H1 (cell line): ENCODE data around the gene RAPGEF6. TPM values are rescaled to one million over a fixed set of nuclear protein-coding genes. Genes with fewer than 3 reads are reported as not detected.
A peak's percentile ranks its signal among the peaks of the same experiment; 100 is the strongest.

Experiments
- CTCF ChIA-PET: fragments of 300-600 bp; sonication (Branson Sonifier 250); formaldehyde crosslinking; loops from one replicate; lab custom pipeline; 2021; ENCODE audit not compliant: partially characterized antibody; lab: Charles Lee
- POLR2A ChIA-PET: fragments of 300-600 bp; sonication (Branson Sonifier 250); formaldehyde crosslinking; loops from one replicate; lab custom pipeline; 2021; ENCODE audit warnings: inconsistent platforms; ENCODE audit not compliant: partially characterized antibody; lab: Charles Lee
- DNase-seq, 2 experiments: peaks; one replicate each; pipeline versions ENCODE4 v3.0.0 to v3.0.0-alpha.2; 2010 to 2022; ENCODE audit warnings: low spot score in 2 of 2, low read depth in 1 of 2, mixed read lengths in 1 of 2
- FAIRE-seq: peaks from 2 replicates; lab custom pipeline; 2011; peaks lifted over from hg19 to GRCh38; lab: Jason Lieb, UNC
- H2AFZ ChIP-seq: 2 replicates; pipeline ENCODE4 v1.8.1; 2012; ENCODE audit warnings: low read length, inconsistent platforms
- H2AK5ac ChIP-seq: 2 replicates; pipeline ENCODE4 v1.6.1; 2013; ENCODE audit warnings: low read depth, low read length
- H2BK120ac ChIP-seq: replicated peaks from 2 replicates; pipeline ENCODE3; 2013; ENCODE audit warnings: low read depth, low read length, inconsistent platforms
- H2BK12ac ChIP-seq: 2 replicates; pipeline ENCODE4 v1.6.1; 2013; ENCODE audit warnings: low read depth, low read length
- H2BK15ac ChIP-seq: 2 replicates; pipeline ENCODE4 v1.6.1; 2013; ENCODE audit warnings: low read length
- H2BK20ac ChIP-seq: 2 replicates; pipeline ENCODE4 v1.6.1; 2013; ENCODE audit warnings: low read length
- H2BK5ac ChIP-seq: 2 replicates; pipeline ENCODE4 v1.6.1; 2013; ENCODE audit warnings: low read depth, low read length
- H3K14ac ChIP-seq: 2 replicates; pipeline ENCODE4 v1.6.1; 2013; ENCODE audit warnings: inconsistent platforms; ENCODE audit not compliant: insufficient read length
- H3K18ac ChIP-seq: 2 replicates; pipeline ENCODE4 v1.6.1; 2013; ENCODE audit warnings: low read length; ENCODE audit errors: extremely low read depth
- H3K23ac ChIP-seq: 2 replicates; pipeline ENCODE4 v1.6.1; 2013; ENCODE audit warnings: inconsistent platforms; ENCODE audit not compliant: insufficient read length
- H3K23me2 ChIP-seq: 2 replicates; pipeline ENCODE4 v1.6.1; 2013; ENCODE audit warnings: low read depth, low read length
- H3K27ac ChIP-seq: 2 replicates; pipeline ENCODE4 v1.6.1; 2011; ENCODE audit warnings: low read depth, low read length, inconsistent platforms
- H3K27me3 ChIP-seq, 4 experiments: replicated peaks in 1 of 4; 1 replicate in 1 of 4; 2 replicates in 3 of 4; pipeline versions ENCODE4 v1.6.1 to v1.8.1; 2011 to 2013; ENCODE audit warnings: low read length in 3 of 4, mild to moderate bottlenecking in 3 of 4, inconsistent platforms in 2 of 4, mixed read lengths in 2 of 4, moderate library complexity in 1 of 4; ENCODE audit not compliant: control insufficient read depth in 3 of 4, insufficient read depth in 3 of 4; ENCODE audit errors: extremely low read depth in 1 of 4
- H3K36me3 ChIP-seq, 4 experiments: 2 replicates each; pipeline versions ENCODE4 v1.6.1 to v1.8.1; 2011 to 2013; ENCODE audit warnings: mild to moderate bottlenecking in 4 of 4, low read length in 3 of 4, moderate library complexity in 2 of 4, control low read depth in 1 of 4, inconsistent platforms in 1 of 4; ENCODE audit not compliant: insufficient read depth in 4 of 4, control insufficient read depth in 2 of 4
- H3K4ac ChIP-seq: replicated peaks from 2 replicates; pipeline ENCODE3; 2013; ENCODE audit warnings: low read length, low read depth, mixed read lengths, inconsistent platforms; ENCODE audit not compliant: insufficient read length
- H3K4me1 ChIP-seq, 4 experiments: replicated peaks in 1 of 4; 1 replicate in 1 of 4; 2 replicates in 3 of 4; pipeline versions ENCODE4 v1.6.1 to v1.8.1; 2011 to 2013; ENCODE audit warnings: low read length in 3 of 4, inconsistent platforms in 2 of 4, mixed read lengths in 1 of 4; ENCODE audit not compliant: insufficient read depth in 4 of 4, control insufficient read depth in 3 of 4
- H3K4me2 ChIP-seq, 2 experiments: 2 replicates each; pipeline versions ENCODE4 v1.6.1 to v1.8.1; 2011 to 2013; ENCODE audit warnings: low read depth in 2 of 2, low read length in 2 of 2, control low read depth in 1 of 2, inconsistent platforms in 1 of 2, mild to moderate bottlenecking in 1 of 2; ENCODE audit not compliant: insufficient read depth in 1 of 2
- H3K4me3 ChIP-seq, 4 experiments: fragments of 200-600, 300-600 bp in 1 of 4; sonication (generic), shearing (Covaris generic), sonication (Bioruptor Twin) in 1 of 4; 2 replicates each; pipeline versions ENCODE4 v1.5.1 to v1.8.1; 2011 to 2016; ENCODE audit warnings: low read length in 4 of 4, low read depth in 3 of 4, control low read depth in 2 of 4, inconsistent platforms in 2 of 4, mild to moderate bottlenecking in 2 of 4, mixed read lengths in 1 of 4, moderate library complexity in 1 of 4; ENCODE audit not compliant: insufficient read depth in 2 of 4; ENCODE audit errors: extremely low read depth in 1 of 4
- H3K56ac ChIP-seq: replicated peaks from 2 replicates; pipeline ENCODE3; 2013; ENCODE audit warnings: low read depth, mild to moderate bottlenecking, mixed read lengths, low read length, inconsistent platforms; ENCODE audit not compliant: insufficient read length
- H3K79me1 ChIP-seq: 2 replicates; pipeline ENCODE4 v1.6.1; 2013; ENCODE audit warnings: low read depth, low read length, control low read depth
- H3K79me2 ChIP-seq, 2 experiments: 2 replicates each; pipeline versions ENCODE4 v1.6.1 to v1.8.1; 2012 to 2013; ENCODE audit warnings: low read length in 2 of 2, mild to moderate bottlenecking in 2 of 2, inconsistent platforms in 1 of 2; ENCODE audit not compliant: insufficient read depth in 2 of 2, control insufficient read depth in 1 of 2
- H3K9ac ChIP-seq, 4 experiments: replicated peaks in 1 of 4; 1 replicate in 1 of 4; 2 replicates in 3 of 4; pipeline versions ENCODE4 v1.6.1 to v1.8.1; 2011 to 2013; ENCODE audit warnings: low read depth in 3 of 4, low read length in 3 of 4, control low read depth in 2 of 4, mild to moderate bottlenecking in 2 of 4, moderate library complexity in 2 of 4, inconsistent platforms in 1 of 4; ENCODE audit errors: extremely low read depth in 1 of 4
- H3K9me3 ChIP-seq, 2 experiments: 2 replicates each; pipeline versions ENCODE4 v1.6.1 to v1.8.1; 2012 to 2013; ENCODE audit warnings: mild to moderate bottlenecking in 2 of 2, moderate library complexity in 2 of 2, control low read depth in 1 of 2, inconsistent platforms in 1 of 2, low read depth in 1 of 2, low read length in 1 of 2, mixed read lengths in 1 of 2; ENCODE audit not compliant: insufficient read depth in 2 of 2
- H4K20me1 ChIP-seq, 2 experiments: replicated peaks in 1 of 2; 2 replicates each; pipeline versions ENCODE3 to v1.8.1; 2011 to 2013; ENCODE audit warnings: inconsistent platforms in 2 of 2, low read length in 2 of 2, mild to moderate bottlenecking in 1 of 2; ENCODE audit not compliant: insufficient read depth in 2 of 2, control insufficient read depth in 1 of 2
- H4K5ac ChIP-seq: 2 replicates; pipeline ENCODE4 v1.6.1; 2013; ENCODE audit warnings: low read length, low read depth, mixed read lengths, inconsistent platforms; ENCODE audit not compliant: insufficient read length
- H4K8ac ChIP-seq: 2 replicates; pipeline ENCODE4 v1.8.0; 2013; ENCODE audit warnings: mild to moderate bottlenecking, moderate library complexity, low read length, inconsistent platforms; ENCODE audit not compliant: insufficient read depth; ENCODE audit errors: extremely low read depth
- H4K91ac ChIP-seq: replicated peaks from 2 replicates; pipeline ENCODE3; 2013; ENCODE audit warnings: low read length, mixed read lengths, inconsistent platforms; ENCODE audit not compliant: insufficient read length
- BACH1 ChIP-seq: IDR thresholded peaks from 2 replicates; pipeline ENCODE4 v1.6.1; 2012; ENCODE audit warnings: low read length, improper control_type of control experiment
- CTCF ChIP-seq, 3 experiments: IDR thresholded peaks; 1 replicate in 2 of 3; 2 replicates in 1 of 3; pipeline versions ENCODE4 v1.5.1 to v1.6.1; 2011; ENCODE audit warnings: low read length in 3 of 3, mild to moderate bottlenecking in 3 of 3, inconsistent platforms in 2 of 3, low read depth in 1 of 3, moderate library complexity in 1 of 3; ENCODE audit not compliant: insufficient read depth in 1 of 3; ENCODE audit errors: control extremely low read depth in 1 of 3
- RAD21 ChIP-seq, 2 experiments: IDR thresholded peaks in 1 of 2; conservative IDR thresholded peaks in 1 of 2; 2 replicates each; pipeline ENCODE4 v1.6.1; 2011; ENCODE audit warnings: low read depth in 2 of 2, low read length in 2 of 2, improper control_type of control experiment in 1 of 2, inconsistent platforms in 1 of 2, mild to moderate bottlenecking in 1 of 2, moderate library complexity in 1 of 2
- WGBS, 2 experiments: shearing (Covaris generic) in 1 of 2; methylation state at CpG; one replicate each; pipeline versions ENCODE4 v1.1.6 to v1.1.7; 2013 to 2015; ENCODE audit warnings: low lambda C conversion rate in 2 of 2, mixed read lengths in 2 of 2, inconsistent platforms in 1 of 2, low coverage in 1 of 2, missing lambda C conversion rate in 1 of 2; ENCODE audit not compliant: insufficient replicate concordance in 2 of 2, insufficient coverage in 1 of 2, insufficient read length in 1 of 2; ENCODE audit errors: extremely low coverage in 1 of 2, missing lambda C conversion rate in 1 of 2; 5-methylcytosine and 5-hydroxymethylcytosine counted together
- polyA plus RNA-seq, 7 experiments: library from polyadenylated mRNA; depleted of rRNA in 3 of 7; stranded (reverse) in 5 of 7; unstranded in 2 of 7; fragments of >200 nt in 5 of 7; fragments of 200-250 nt in 2 of 7; gene quantifications; 1 replicate in 5 of 7; 2 replicates in 1 of 7; 4 replicates in 1 of 7; pipeline versions ENCODE4 v1.2.1 to v1.2.3, GENCODE V29; 2011 to 2013; ENCODE audit warnings: missing spikeins in 2 of 7, mixed read lengths in 2 of 7
- total RNA-seq: library from RNA; stranded (reverse); fragmentation: NEBNext Ultra II Directional; extraction: Animal tissue kit (Norgen Biotek cat#: 25700); gene quantifications from 2 replicates; pipeline ENCODE4 v1.2.1, GENCODE V29; 2021

The RAPGEF6 gene
- total and polyA plus RNA-seq, 2 of the 8 experiments (the other 6 are each of a cell fraction or from before 2014, with no cell fraction given): 4.8 to 20.0 TPM

GRCh38 chr5:131417240-131417869 is 217.7 kb downstream of the RAPGEF6 start:
- Histone ChIP-seq H2BK12ac (no peak overlapping the region), H4K91ac (no peak overlapping the region), H3K4me1 (no peaks in the 10 kb centered on the region), H2BK120ac (no peak overlapping the region), H3K23me2 (no peaks in the 10 kb centered on the region), H3K4ac (no peak overlapping the region), H4K5ac (no peak overlapping the region), H3K14ac (no peak overlapping the region), H2BK5ac (no peak overlapping the region), H3K79me2 (no peaks in the 10 kb centered on the region), H3K27ac (no peak overlapping the region), H2BK15ac (no peak overlapping the region), H2AFZ (no peak overlapping the region), H4K8ac (no peak overlapping the region), H3K4me3 (no peak overlapping the region), H3K4me2 (no peak overlapping the region), H2AK5ac (no peak overlapping the region), H3K23ac (no peak overlapping the region), H3K56ac (no peak overlapping the region), H3K9ac (no peak overlapping the region), H3K79me1 (no peaks in the 10 kb centered on the region; the same call in 1 of the 2 replicates), H3K36me3 (peaks cover 0 to 6% (median under 1%) of the 10 kb centered on the region in 4 experiments; a peak in 3 of 8 replicates), H3K9me3 (no peaks in the 10 kb centered on the region), H2BK20ac (no peak overlapping the region), H3K18ac (no peak overlapping the region), H4K20me1 (no peaks in the 10 kb centered on the region), H3K27me3 (no peaks in the 10 kb centered on the region)
- ChIA-PET POLR2A (no interaction called here), CTCF (interaction anchor here (1.3 kb wide), 1 partner anchor 593 kb away, joined by 3 read pairs; no protein-coding TSS in a partner anchor)
- TF ChIP-seq RAD21 (IDR thresholded peaks at IDR 0.05 in 1 of 2, conservative IDR thresholded peaks at IDR 0.05 in 1 of 2; ENCODE audit: low read depth in 2 of 2, low read length in 2 of 2) (peak; percentile 77 to 79), BACH1 (no peak), CTCF (IDR thresholded peaks at IDR 0.05; ENCODE audit: control extremely low read depth in 1 of 3, insufficient read depth in 1 of 3, low read depth in 1 of 3, low read length in 3 of 3) (peak in 2 of 3 experiments; percentile 52 to 79; a peak in 2 of 4 replicates)
- peak; percentile 17 to 84 for DNase-seq
- FAIRE-seq: peak; percentile 28
- 29% methylated on average over 7 of the region's 7 CpGs; no CpG with 5 or more reads in 1 of the 2 experiments for WGBS, 2 experiments
